ENCODE measurements around the gene TRIL. TPM values are rescaled to one million over a fixed set of nuclear protein-coding genes. Genes with fewer than 3 reads are reported as not detected.

Gene TRIL
- total RNA-seq, 1 experiment from 2014 or later = 3.0 TPM

DNA sequence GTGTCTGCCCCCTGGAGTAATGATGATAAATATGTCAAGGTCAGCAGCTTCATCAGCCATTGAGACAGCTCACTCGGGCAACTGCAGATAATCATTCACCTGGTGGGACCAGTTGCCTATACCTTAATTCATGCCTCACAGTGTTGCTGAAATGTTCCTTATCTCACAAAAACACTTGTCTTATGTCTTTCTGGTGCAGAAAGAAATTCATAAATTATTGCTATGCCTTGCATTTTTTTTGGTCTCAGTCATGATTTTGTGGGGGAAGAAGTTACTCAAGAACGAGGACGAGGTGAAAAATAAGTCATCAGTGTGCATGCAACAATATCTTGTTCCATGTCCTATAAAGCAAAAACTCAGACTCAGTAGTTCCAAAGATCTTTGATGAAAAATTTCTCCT is 16.0 kb downstream of the TRIL start:
- CTCF ChIA-PET = interaction anchor here (3.0 to 9.5 kb wide), 2 partner anchors 15 to 164 kb away, joined by 8 to 67 read pairs; no protein-coding TSS in a partner anchor
- Mint-ChIP-seq H3K4me1 (peaks cover 22% of the 10 kb centered on the region), H3K9me3 (peaks cover 9% of the 10 kb centered on the region), H3K36me3 (no peaks in the 10 kb centered on the region), H3K27me3 (ENCODE audit: low read depth) (no peaks in the 10 kb centered on the region), H3K4me3 (no peak overlapping the region), H3K27ac (no peak overlapping the region)
- POLR2A ChIA-PET = no interaction called here
- TF ChIP-seq, protein P1, sequence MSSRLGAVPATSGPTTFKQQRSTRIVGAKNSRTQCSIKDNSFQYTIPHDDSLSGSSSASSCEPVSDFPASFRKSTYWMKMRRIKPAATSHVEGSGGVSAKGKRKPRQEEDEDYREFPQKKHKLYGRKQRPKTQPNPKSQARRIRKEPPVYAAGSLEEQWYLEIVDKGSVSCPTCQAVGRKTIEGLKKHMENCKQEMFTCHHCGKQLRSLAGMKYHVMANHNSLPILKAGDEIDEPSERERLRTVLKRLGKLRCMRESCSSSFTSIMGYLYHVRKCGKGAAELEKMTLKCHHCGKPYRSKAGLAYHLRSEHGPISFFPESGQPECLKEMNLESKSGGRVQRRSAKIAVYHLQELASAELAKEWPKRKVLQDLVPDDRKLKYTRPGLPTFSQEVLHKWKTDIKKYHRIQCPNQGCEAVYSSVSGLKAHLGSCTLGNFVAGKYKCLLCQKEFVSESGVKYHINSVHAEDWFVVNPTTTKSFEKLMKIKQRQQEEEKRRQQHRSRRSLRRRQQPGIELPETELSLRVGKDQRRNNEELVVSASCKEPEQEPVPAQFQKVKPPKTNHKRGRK (CRISPR knock-in tag; IDR thresholded peaks at IDR 0.05; ENCODE audit: borderline replicate concordance) = no peak
- TF ChIP-seq, protein P2, sequence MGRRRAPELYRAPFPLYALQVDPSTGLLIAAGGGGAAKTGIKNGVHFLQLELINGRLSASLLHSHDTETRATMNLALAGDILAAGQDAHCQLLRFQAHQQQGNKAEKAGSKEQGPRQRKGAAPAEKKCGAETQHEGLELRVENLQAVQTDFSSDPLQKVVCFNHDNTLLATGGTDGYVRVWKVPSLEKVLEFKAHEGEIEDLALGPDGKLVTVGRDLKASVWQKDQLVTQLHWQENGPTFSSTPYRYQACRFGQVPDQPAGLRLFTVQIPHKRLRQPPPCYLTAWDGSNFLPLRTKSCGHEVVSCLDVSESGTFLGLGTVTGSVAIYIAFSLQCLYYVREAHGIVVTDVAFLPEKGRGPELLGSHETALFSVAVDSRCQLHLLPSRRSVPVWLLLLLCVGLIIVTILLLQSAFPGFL (CRISPR knock-in tag; IDR thresholded peaks at IDR 0.05; ENCODE audit: borderline replicate concordance) = no peak
- TF ChIP-seq, protein P3, sequence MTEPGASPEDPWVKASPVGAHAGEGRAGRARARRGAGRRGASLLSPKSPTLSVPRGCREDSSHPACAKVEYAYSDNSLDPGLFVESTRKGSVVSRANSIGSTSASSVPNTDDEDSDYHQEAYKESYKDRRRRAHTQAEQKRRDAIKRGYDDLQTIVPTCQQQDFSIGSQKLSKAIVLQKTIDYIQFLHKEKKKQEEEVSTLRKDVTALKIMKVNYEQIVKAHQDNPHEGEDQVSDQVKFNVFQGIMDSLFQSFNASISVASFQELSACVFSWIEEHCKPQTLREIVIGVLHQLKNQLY (CRISPR knock-in tag; IDR thresholded peaks at IDR 0.05) = no peak
- no peak for TF ChIP-seq NR3C1 (CRISPR knock-in tag; conservative IDR thresholded peaks at IDR 0.05; ENCODE audit: low read depth)
- TF ChIP-seq ZNF121 (CRISPR knock-in tag; IDR thresholded peaks at IDR 0.05) = no peak
- ATAC-seq = no peak
- DNase-seq (ENCODE audit: low spot score) = no peak

DNA sequence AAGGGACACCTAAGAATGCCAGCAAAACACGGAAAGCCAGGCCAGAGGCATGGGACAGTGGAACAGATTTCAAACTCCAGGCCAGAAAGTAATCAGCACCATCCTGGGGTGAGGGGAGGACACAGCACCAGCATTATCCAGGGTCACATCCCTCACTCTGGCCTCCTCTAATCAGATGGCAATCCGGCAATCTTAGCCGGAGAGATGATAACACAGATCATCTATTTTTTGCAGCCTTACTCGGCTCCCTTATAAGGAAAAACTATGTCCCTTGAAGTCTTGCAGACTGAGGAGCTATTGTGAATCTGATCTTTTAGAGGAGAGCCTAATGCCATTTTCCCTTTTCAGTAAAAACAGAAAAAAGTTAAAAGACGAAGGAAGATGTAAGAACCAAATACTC is 16.5 kb downstream of the TRIL start:
- ChIA-PET POLR2A (no interaction called here), CTCF (interaction anchor here (1.1 to 9.5 kb wide), 3 partner anchors 15 to 165 kb away, joined by 4 to 67 read pairs (median 8); no protein-coding TSS in a partner anchor)
- Mint-ChIP-seq H3K36me3 (no peaks in the 10 kb centered on the region), H3K27ac (no peak overlapping the region), H3K9me3 (peaks cover 8% of the 10 kb centered on the region), H3K27me3 (ENCODE audit: low read depth) (no peaks in the 10 kb centered on the region; the same call in 1 of the 2 replicates), H3K4me1 (peaks cover 24% of the 10 kb centered on the region), H3K4me3 (no peak overlapping the region)
- ATAC-seq = no peak
- no peak for DNase-seq (ENCODE audit: low spot score)
- TF ChIP-seq FOXJ3 (CRISPR knock-in tag; IDR thresholded peaks at IDR 0.05; ENCODE audit: borderline replicate concordance) (no peak), RELA (CRISPR knock-in tag; IDR thresholded peaks at IDR 0.05; ENCODE audit: borderline replicate concordance) (no peak), MXD4 (CRISPR knock-in tag; IDR thresholded peaks at IDR 0.05; ENCODE audit: borderline replicate concordance) (no peak), NFE2L1 (CRISPR knock-in tag; IDR thresholded peaks at IDR 0.05) (no peak)
- TF ChIP-seq, protein P4, sequence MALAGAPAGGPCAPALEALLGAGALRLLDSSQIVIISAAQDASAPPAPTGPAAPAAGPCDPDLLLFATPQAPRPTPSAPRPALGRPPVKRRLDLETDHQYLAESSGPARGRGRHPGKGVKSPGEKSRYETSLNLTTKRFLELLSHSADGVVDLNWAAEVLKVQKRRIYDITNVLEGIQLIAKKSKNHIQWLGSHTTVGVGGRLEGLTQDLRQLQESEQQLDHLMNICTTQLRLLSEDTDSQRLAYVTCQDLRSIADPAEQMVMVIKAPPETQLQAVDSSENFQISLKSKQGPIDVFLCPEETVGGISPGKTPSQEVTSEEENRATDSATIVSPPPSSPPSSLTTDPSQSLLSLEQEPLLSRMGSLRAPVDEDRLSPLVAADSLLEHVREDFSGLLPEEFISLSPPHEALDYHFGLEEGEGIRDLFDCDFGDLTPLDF (CRISPR knock-in tag; IDR thresholded peaks at IDR 0.05) = no peak
- TF ChIP-seq, protein P5, sequence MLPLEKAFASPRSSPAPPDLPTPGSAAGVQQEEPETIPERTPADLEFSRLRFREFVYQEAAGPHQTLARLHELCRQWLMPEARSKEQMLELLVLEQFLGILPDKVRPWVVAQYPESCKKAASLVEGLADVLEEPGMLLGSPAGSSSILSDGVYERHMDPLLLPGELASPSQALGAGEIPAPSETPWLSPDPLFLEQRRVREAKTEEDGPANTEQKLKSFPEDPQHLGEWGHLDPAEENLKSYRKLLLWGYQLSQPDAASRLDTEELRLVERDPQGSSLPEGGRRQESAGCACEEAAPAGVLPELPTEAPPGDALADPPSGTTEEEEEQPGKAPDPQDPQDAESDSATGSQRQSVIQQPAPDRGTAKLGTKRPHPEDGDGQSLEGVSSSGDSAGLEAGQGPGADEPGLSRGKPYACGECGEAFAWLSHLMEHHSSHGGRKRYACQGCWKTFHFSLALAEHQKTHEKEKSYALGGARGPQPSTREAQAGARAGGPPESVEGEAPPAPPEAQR (CRISPR knock-in tag; IDR thresholded peaks at IDR 0.05) = no peak
- TF ChIP-seq, protein P1 (CRISPR knock-in tag; IDR thresholded peaks at IDR 0.05; ENCODE audit: borderline replicate concordance) = no peak
- TF ChIP-seq, protein P6, sequence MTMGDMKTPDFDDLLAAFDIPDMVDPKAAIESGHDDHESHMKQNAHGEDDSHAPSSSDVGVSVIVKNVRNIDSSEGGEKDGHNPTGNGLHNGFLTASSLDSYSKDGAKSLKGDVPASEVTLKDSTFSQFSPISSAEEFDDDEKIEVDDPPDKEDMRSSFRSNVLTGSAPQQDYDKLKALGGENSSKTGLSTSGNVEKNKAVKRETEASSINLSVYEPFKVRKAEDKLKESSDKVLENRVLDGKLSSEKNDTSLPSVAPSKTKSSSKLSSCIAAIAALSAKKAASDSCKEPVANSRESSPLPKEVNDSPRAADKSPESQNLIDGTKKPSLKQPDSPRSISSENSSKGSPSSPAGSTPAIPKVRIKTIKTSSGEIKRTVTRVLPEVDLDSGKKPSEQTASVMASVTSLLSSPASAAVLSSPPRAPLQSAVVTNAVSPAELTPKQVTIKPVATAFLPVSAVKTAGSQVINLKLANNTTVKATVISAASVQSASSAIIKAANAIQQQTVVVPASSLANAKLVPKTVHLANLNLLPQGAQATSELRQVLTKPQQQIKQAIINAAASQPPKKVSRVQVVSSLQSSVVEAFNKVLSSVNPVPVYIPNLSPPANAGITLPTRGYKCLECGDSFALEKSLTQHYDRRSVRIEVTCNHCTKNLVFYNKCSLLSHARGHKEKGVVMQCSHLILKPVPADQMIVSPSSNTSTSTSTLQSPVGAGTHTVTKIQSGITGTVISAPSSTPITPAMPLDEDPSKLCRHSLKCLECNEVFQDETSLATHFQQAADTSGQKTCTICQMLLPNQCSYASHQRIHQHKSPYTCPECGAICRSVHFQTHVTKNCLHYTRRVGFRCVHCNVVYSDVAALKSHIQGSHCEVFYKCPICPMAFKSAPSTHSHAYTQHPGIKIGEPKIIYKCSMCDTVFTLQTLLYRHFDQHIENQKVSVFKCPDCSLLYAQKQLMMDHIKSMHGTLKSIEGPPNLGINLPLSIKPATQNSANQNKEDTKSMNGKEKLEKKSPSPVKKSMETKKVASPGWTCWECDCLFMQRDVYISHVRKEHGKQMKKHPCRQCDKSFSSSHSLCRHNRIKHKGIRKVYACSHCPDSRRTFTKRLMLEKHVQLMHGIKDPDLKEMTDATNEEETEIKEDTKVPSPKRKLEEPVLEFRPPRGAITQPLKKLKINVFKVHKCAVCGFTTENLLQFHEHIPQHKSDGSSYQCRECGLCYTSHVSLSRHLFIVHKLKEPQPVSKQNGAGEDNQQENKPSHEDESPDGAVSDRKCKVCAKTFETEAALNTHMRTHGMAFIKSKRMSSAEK (CRISPR knock-in tag; IDR thresholded peaks at IDR 0.05; ENCODE audit: borderline replicate concordance) = no peak
- TF ChIP-seq, protein P7, sequence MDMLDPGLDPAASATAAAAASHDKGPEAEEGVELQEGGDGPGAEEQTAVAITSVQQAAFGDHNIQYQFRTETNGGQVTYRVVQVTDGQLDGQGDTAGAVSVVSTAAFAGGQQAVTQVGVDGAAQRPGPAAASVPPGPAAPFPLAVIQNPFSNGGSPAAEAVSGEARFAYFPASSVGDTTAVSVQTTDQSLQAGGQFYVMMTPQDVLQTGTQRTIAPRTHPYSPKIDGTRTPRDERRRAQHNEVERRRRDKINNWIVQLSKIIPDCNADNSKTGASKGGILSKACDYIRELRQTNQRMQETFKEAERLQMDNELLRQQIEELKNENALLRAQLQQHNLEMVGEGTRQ (CRISPR knock-in tag; IDR thresholded peaks at IDR 0.05) = no peak
- TF ChIP-seq, protein P8, sequence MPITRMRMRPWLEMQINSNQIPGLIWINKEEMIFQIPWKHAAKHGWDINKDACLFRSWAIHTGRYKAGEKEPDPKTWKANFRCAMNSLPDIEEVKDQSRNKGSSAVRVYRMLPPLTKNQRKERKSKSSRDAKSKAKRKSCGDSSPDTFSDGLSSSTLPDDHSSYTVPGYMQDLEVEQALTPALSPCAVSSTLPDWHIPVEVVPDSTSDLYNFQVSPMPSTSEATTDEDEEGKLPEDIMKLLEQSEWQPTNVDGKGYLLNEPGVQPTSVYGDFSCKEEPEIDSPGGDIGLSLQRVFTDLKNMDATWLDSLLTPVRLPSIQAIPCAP (CRISPR knock-in tag; IDR thresholded peaks at IDR 0.05) = no peak
- TF ChIP-seq, protein P9, sequence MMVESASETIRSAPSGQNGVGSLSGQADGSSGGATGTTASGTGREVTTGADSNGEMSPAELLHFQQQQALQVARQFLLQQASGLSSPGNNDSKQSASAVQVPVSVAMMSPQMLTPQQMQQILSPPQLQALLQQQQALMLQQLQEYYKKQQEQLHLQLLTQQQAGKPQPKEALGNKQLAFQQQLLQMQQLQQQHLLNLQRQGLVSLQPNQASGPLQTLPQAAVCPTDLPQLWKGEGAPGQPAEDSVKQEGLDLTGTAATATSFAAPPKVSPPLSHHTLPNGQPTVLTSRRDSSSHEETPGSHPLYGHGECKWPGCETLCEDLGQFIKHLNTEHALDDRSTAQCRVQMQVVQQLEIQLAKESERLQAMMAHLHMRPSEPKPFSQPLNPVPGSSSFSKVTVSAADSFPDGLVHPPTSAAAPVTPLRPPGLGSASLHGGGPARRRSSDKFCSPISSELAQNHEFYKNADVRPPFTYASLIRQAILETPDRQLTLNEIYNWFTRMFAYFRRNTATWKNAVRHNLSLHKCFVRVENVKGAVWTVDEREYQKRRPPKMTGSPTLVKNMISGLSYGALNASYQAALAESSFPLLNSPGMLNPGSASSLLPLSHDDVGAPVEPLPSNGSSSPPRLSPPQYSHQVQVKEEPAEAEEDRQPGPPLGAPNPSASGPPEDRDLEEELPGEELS (CRISPR knock-in tag; IDR thresholded peaks at IDR 0.05) = no peak
